Mesenchymal stem cell (in vitro differentiated cells and primary cell): Measurements from ENCODE around the gene SUB1.
A peak's percentile ranks its signal among the peaks of the same experiment; 100 is the strongest.

ENCODE experiments used
- DNase-seq: peaks from one replicate; pipeline ENCODE4 v3.0.0-alpha.2; 2013
- H2AFZ ChIP-seq: one replicate; pipeline ENCODE4 v1.6.1; 2013; ENCODE audit warnings: low read depth, mild to moderate bottlenecking, control low read depth, inconsistent platforms, low read length, moderate library complexity
- H2AK5ac ChIP-seq: 2 replicates; pipeline ENCODE4 v1.6.1; 2013; ENCODE audit warnings: low read length, moderate library complexity, mild to moderate bottlenecking, inconsistent platforms; ENCODE audit not compliant: severe bottlenecking
- H2BK120ac ChIP-seq: one replicate; pipeline ENCODE4 v1.6.1; 2013; ENCODE audit warnings: low read depth, mild to moderate bottlenecking, inconsistent platforms, low read length, moderate library complexity
- H2BK12ac ChIP-seq, 2 experiments: one replicate each; pipeline ENCODE4 v1.6.1; 2013; ENCODE audit warnings: inconsistent platforms in 2 of 2, low read length in 2 of 2, mild to moderate bottlenecking in 2 of 2, moderate library complexity in 2 of 2, control low read depth in 1 of 2
- H2BK15ac ChIP-seq: one replicate; pipeline ENCODE4 v1.6.1; 2013; ENCODE audit warnings: mild to moderate bottlenecking, low read depth, inconsistent platforms; ENCODE audit not compliant: poor library complexity, severe bottlenecking
- H2BK5ac ChIP-seq: 2 replicates; pipeline ENCODE4 v1.6.1; 2013; ENCODE audit warnings: low read depth, mild to moderate bottlenecking, low read length, control low read depth, inconsistent platforms; ENCODE audit not compliant: poor library complexity, severe bottlenecking
- H3K14ac ChIP-seq, 2 experiments: one replicate each; pipeline ENCODE4 v1.6.1; 2013; ENCODE audit warnings: inconsistent platforms in 2 of 2, low read length in 2 of 2, control low read depth in 1 of 2, mild to moderate bottlenecking in 1 of 2, moderate library complexity in 1 of 2
- H3K18ac ChIP-seq, 2 experiments: one replicate each; pipeline ENCODE4 v1.6.1; 2013; ENCODE audit warnings: inconsistent platforms in 2 of 2, low read length in 2 of 2, control low read depth in 1 of 2, low read depth in 1 of 2, mild to moderate bottlenecking in 1 of 2
- H3K23ac ChIP-seq, 2 experiments: one replicate each; pipeline ENCODE4 v1.6.1; 2013; ENCODE audit warnings: inconsistent platforms in 2 of 2, low read length in 2 of 2, mild to moderate bottlenecking in 2 of 2, moderate library complexity in 2 of 2, control low read depth in 1 of 2
- H3K27ac ChIP-seq: 2 replicates; pipeline ENCODE4 v1.5.1; 2013; ENCODE audit warnings: mild to moderate bottlenecking, moderate library complexity, low read length, control low read depth, inconsistent platforms; ENCODE audit not compliant: poor library complexity, severe bottlenecking
- H3K27me3 ChIP-seq, 2 experiments: 2 replicates each; pipeline versions ENCODE4 v1.6.1 to v1.7.0; 2013; ENCODE audit warnings: low read length in 2 of 2, mild to moderate bottlenecking in 2 of 2, moderate library complexity in 2 of 2, control low read depth in 1 of 2, inconsistent platforms in 1 of 2; ENCODE audit not compliant: control insufficient read depth in 1 of 2, insufficient read depth in 1 of 2
- H3K36me3 ChIP-seq, 2 experiments: 2 replicates each; pipeline versions ENCODE4 v1.6.1 to v1.7.0; 2013; ENCODE audit warnings: low read length in 2 of 2, control low read depth in 1 of 2, inconsistent platforms in 1 of 2, low read depth in 1 of 2, mild to moderate bottlenecking in 1 of 2; ENCODE audit not compliant: insufficient read depth in 2 of 2, control insufficient read depth in 1 of 2
- H3K4ac ChIP-seq, 2 experiments: one replicate each; pipeline ENCODE4 v1.6.1; 2013; ENCODE audit warnings: inconsistent platforms in 2 of 2, low read length in 2 of 2, mild to moderate bottlenecking in 2 of 2, moderate library complexity in 2 of 2, control low read depth in 1 of 2, low read depth in 1 of 2
- H3K4me1 ChIP-seq: 2 replicates; pipeline ENCODE4 v1.6.1; 2013; ENCODE audit warnings: low read depth, low read length, control low read depth; ENCODE audit not compliant: control insufficient read depth, insufficient read depth
- H3K4me2 ChIP-seq: 2 replicates; pipeline ENCODE4 v1.6.1; 2013; ENCODE audit warnings: low read length, mild to moderate bottlenecking, inconsistent platforms; ENCODE audit not compliant: poor library complexity, severe bottlenecking
- H3K4me3 ChIP-seq, 2 experiments: 2 replicates each; pipeline versions ENCODE4 v1.5.1 to v1.7.0; 2013; ENCODE audit warnings: low read length in 2 of 2, mild to moderate bottlenecking in 2 of 2, control low read depth in 1 of 2, low read depth in 1 of 2; ENCODE audit not compliant: insufficient read depth in 1 of 2
- H3K79me1 ChIP-seq: replicated peaks from 2 replicates; pipeline ENCODE4 v1.6.1; 2013; ENCODE audit warnings: mild to moderate bottlenecking, control low read depth, low read length, inconsistent platforms; ENCODE audit not compliant: poor library complexity, severe bottlenecking
- H3K9ac ChIP-seq: 2 replicates; pipeline ENCODE4 v1.7.0; 2013; ENCODE audit warnings: mild to moderate bottlenecking, low read length, moderate library complexity
- H3K9me3 ChIP-seq: 2 replicates; pipeline ENCODE4 v1.7.0; 2013; ENCODE audit warnings: mild to moderate bottlenecking, low read length; ENCODE audit not compliant: control insufficient read depth
- H4K8ac ChIP-seq: one replicate; pipeline ENCODE4 v1.6.1; 2013; ENCODE audit warnings: inconsistent platforms, mild to moderate bottlenecking, low read length, moderate library complexity
- H4K91ac ChIP-seq: one replicate; pipeline ENCODE4 v1.6.1; 2013; ENCODE audit warnings: mild to moderate bottlenecking, low read length, inconsistent platforms
- WGBS: methylation state at CpG from one replicate; pipeline ENCODE4 v1.1.7; 2013; ENCODE audit warnings: mixed read lengths; 5-methylcytosine and 5-hydroxymethylcytosine counted together

The SUB1 gene

DNA sequence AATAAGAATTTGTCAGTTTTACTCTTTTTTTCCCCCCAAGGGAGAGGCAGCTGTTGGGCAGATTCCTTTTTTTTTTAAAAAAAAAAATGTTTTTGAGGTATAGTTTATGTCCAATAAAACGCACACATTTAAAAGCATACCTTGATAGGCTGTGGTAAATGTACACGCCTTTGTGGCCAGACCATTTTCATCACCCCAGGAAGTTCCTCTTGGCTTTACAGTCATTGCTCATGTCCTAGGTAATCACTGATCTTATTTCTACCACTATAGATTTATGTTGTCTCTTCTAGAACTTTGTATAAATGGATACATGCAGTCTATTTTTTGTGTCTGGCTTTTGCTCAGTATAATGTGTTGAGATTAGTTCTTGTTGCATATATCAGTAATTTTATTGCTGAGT lies 9.8 kb downstream of the SUB1 start:
- Histone ChIP-seq H3K27me3 (no peaks in the 10 kb centered on the region), H3K79me1 (peaks cover 13% of the 10 kb centered on the region)
- 94% methylated on average over 2 of the region's 2 CpGs for WGBS

DNA sequence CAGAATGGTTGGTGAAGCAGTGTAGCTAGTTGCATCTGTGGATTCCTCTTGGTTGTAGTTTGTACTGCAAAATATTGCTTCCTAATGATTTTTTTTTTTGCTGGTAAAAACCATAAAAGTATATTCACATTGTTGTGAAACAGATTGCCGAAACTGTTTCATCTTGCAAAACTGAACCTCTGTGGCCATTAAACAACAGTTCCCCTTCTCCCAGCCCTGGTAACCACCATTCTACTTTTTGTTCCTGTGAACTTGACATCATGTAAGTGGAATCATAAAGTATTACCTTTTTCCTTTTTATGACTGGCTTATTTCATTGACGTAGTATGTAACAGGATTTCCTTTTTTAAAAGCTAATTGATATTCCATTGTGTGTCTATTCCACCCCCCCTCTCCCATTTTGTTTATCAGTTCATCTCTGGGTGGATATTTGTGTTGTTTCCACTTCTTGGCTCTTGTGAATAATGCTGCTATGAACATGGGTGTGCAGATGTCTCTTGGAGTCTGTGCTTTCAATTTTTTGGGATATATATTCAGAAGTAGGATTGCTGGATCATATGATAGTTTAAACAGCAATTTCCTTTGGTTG lies 11.8 kb downstream of the SUB1 start:
- Histone ChIP-seq H3K79me1 (peaks cover 10% of the 10 kb centered on the region), H2BK5ac (no peak overlapping the region), H3K4me3 (no peak overlapping the region), H2BK12ac (no peak overlapping the region), H3K27ac (no peak overlapping the region), H4K8ac (no peak overlapping the region), H2AK5ac (no peak overlapping the region), H3K27me3 (no peaks in the 10 kb centered on the region), H3K14ac (no peak overlapping the region), H4K91ac (no peak overlapping the region), H3K4me2 (no peak overlapping the region), H3K23ac (no peak overlapping the region), H3K36me3 (peaks cover 13 to 93% of the 10 kb centered on the region in 2 experiments), H3K4me1 (no peaks in the 10 kb centered on the region), H2AFZ (no peak overlapping the region), H3K4ac (no peak overlapping the region), H2BK15ac (no peak overlapping the region), H2BK120ac (no peak overlapping the region), H3K18ac (no peak overlapping the region), H3K9ac (peak overlapping the region; percentile 46), H3K9me3 (no peaks in the 10 kb centered on the region)
- no peak for DNase-seq
- WGBS, result no CpG with 5 or more reads among the region's 2 CpGs

More for the DNA sequence above, 9.8 kb downstream of the SUB1 start:
- no peak for DNase-seq
- no peak overlapping the region for H2BK12ac ChIP-seq
- no peak overlapping the region for H3K27ac ChIP-seq
- no peak overlapping the region for H3K4ac ChIP-seq
- peaks cover 16 to 90% of the 10 kb centered on the region in 2 experiments for H3K36me3 ChIP-seq
- no peak overlapping the region for H2AFZ ChIP-seq
- H2BK15ac ChIP-seq, result no peak overlapping the region
- H3K9me3 ChIP-seq, result no peaks in the 10 kb centered on the region
- no peak overlapping the region for H2BK5ac ChIP-seq
- H3K4me1 ChIP-seq, result no peaks in the 10 kb centered on the region
- H2BK120ac ChIP-seq, result no peak overlapping the region
- H3K9ac ChIP-seq, result peak overlapping the region; percentile 16
- no peak overlapping the region for H3K23ac ChIP-seq
- H4K8ac ChIP-seq, result no peak overlapping the region
- no peak overlapping the region for H2AK5ac ChIP-seq
- H4K91ac ChIP-seq, result no peak overlapping the region
- H3K18ac ChIP-seq, result no peak overlapping the region
- H3K14ac ChIP-seq, result no peak overlapping the region
- no peak overlapping the region for H3K4me3 ChIP-seq
- H3K4me2 ChIP-seq, result no peak overlapping the region

DNA sequence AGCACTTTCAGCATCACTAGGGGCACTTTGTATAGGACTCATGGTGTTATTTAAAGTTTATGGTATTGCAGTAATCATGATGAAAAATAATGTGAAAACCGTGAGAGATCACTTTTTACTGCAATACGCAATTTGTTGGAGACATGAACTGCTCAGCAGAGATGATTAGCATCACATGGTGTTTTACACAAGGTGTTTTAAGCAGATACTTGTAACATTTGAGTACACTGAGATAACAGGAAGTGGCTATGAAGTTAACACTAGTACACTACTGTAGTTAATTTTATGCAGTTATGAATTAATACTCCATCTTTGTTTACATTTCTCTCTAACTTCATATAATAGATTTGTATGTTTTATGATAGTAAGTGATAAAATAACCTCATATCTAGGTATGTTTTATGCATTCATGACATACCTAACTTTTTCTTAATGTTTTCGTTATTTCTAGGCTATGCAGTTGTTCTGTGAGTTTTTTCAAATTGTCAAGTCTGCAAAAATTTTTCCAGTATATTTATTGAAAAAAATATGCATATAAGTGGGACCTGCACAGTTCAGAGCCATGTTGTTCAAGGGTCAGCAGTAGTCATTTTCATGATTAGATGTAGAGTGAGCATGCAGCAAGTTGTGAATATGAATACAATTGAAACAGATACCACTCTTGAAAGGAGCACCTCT lies 13.0 kb downstream of the SUB1 start:
- H2BK15ac ChIP-seq, result no peak overlapping the region
- H3K27me3 ChIP-seq, result no peaks in the 10 kb centered on the region
- H3K4me1 ChIP-seq, result no peaks in the 10 kb centered on the region
- no peak overlapping the region for H2BK120ac ChIP-seq
- peak overlapping the region; percentile 73 for H3K9ac ChIP-seq
- H3K79me1 ChIP-seq, result peaks cover 6% of the 10 kb centered on the region
- no peak overlapping the region for H3K4ac ChIP-seq
- no peak overlapping the region for H2BK5ac ChIP-seq
- H2AFZ ChIP-seq, result no peak overlapping the region
- no peak overlapping the region for H3K23ac ChIP-seq
- no peak overlapping the region for H4K8ac ChIP-seq
- H3K14ac ChIP-seq, result no peak overlapping the region
- H3K27ac ChIP-seq, result peak overlapping the region; percentile 17
- no peak overlapping the region for H4K91ac ChIP-seq
- no peak for DNase-seq
- H3K4me3 ChIP-seq, result no peak overlapping the region
- no peak overlapping the region for H2AK5ac ChIP-seq
- H3K4me2 ChIP-seq, result no peak overlapping the region
- 94% methylated on average over 2 of the region's 3 CpGs for WGBS
- no peak overlapping the region for H2BK12ac ChIP-seq
- no peaks in the 10 kb centered on the region for H3K9me3 ChIP-seq
- no peak overlapping the region for H3K18ac ChIP-seq
- H3K36me3 ChIP-seq, result peaks cover 10 to 92% of the 10 kb centered on the region in 2 experiments

DNA sequence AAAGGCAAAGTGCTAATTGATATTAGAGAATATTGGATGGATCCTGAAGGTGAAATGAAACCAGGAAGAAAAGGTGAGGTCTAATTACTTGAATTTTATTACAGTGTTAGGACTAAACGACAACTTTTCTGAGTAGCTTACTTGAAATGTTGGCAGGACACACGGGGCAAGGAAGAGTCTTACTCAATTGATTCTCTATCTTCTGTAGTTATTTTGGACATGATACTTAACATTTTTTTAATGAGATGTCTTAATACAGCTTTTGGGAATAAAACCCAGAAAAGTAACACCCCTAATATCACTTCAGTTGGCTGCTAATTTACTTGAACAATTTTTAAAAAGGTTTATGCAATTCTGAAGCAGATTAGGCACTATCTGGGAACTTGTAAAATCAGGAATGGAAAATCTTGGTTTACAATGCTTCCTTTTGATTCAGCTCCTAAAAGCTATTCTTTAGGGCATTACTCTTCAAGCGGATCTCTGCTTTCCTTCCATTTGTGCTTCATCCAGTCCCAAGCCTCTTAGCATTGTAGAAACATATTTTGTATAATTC lies 13.7 kb downstream of the SUB1 start:
- no peaks in the 10 kb centered on the region for H3K27me3 ChIP-seq
- peaks cover 5 to 92% of the 10 kb centered on the region in 2 experiments for H3K36me3 ChIP-seq
- H2BK12ac ChIP-seq, result no peak overlapping the region
- H4K8ac ChIP-seq, result no peak overlapping the region
- no peak overlapping the region for H4K91ac ChIP-seq
- no peaks in the 10 kb centered on the region for H3K4me1 ChIP-seq
- 84% methylated on average over 2 of the region's 3 CpGs for WGBS
- H3K23ac ChIP-seq, result no peak overlapping the region
- H3K14ac ChIP-seq, result no peak overlapping the region
- H3K4ac ChIP-seq, result no peak overlapping the region
- no peak overlapping the region for H3K4me3 ChIP-seq
- H3K9me3 ChIP-seq, result no peaks in the 10 kb centered on the region
- no peak overlapping the region for H2BK120ac ChIP-seq
- peak overlapping the region; percentile 73 for H3K9ac ChIP-seq
- H3K4me2 ChIP-seq, result no peak overlapping the region
- DNase-seq, result no peak
- H2AFZ ChIP-seq, result no peak overlapping the region
- peak overlapping the region; percentile 5 for H3K27ac ChIP-seq
- no peak overlapping the region for H3K18ac ChIP-seq
- no peak overlapping the region for H2BK5ac ChIP-seq
- H2BK15ac ChIP-seq, result no peak overlapping the region
- H2AK5ac ChIP-seq, result no peak overlapping the region
- H3K79me1 ChIP-seq, result peaks cover 3% of the 10 kb centered on the region
